ENCODE results near the gene CDH13.

- TF ChIP-seq CTCF (conservative IDR thresholded peaks at IDR 0.05 in 1 of 2, IDR thresholded peaks at IDR 0.05 in 1 of 2; ENCODE audit: low read depth in 1 of 2, low read length in 2 of 2) (no peak), EZH2 (IDR thresholded peaks at IDR 0.05; ENCODE audit: low read length, missing control alignments) (no peak)
Measured at GRCh38 chr16:83253521-83253920, 626.8 kb downstream of the CDH13 start.

Measured in fibroblast of lung (primary cell).